PC-3 (cell line): ENCODE results near the gene SERPINA9.

ENCODE experiments used
- EZH2 ChIP-seq: fragments of 300-600 bp; sonication (generic); IDR thresholded peaks from one replicate; pipeline ENCODE4 v1.6.1; 2017; ENCODE audit warnings: antibody characterized with exemption, mild to moderate bottlenecking, low read length; ENCODE audit not compliant: unreplicated experiment
- TF ChIP-seq, protein P1 (sequence below): fragments of 300-600 bp; sonication (generic); conservative IDR thresholded peaks from 2 replicates; pipeline ENCODE4 v1.5.1; 2017; ENCODE audit warnings: antibody characterized with exemption, low read depth, mild to moderate bottlenecking, low read length

GRCh38 chr14:94465042-94465441, 11.0 kb downstream of the SERPINA9 start:
- TF ChIP-seq, protein P1, sequence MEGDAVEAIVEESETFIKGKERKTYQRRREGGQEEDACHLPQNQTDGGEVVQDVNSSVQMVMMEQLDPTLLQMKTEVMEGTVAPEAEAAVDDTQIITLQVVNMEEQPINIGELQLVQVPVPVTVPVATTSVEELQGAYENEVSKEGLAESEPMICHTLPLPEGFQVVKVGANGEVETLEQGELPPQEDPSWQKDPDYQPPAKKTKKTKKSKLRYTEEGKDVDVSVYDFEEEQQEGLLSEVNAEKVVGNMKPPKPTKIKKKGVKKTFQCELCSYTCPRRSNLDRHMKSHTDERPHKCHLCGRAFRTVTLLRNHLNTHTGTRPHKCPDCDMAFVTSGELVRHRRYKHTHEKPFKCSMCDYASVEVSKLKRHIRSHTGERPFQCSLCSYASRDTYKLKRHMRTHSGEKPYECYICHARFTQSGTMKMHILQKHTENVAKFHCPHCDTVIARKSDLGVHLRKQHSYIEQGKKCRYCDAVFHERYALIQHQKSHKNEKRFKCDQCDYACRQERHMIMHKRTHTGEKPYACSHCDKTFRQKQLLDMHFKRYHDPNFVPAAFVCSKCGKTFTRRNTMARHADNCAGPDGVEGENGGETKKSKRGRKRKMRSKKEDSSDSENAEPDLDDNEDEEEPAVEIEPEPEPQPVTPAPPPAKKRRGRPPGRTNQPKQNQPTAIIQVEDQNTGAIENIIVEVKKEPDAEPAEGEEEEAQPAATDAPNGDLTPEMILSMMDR: no peak
- TF ChIP-seq EZH2: no peak
